Panc1 (cell line): ENCODE results near the gene ARHGEF17. TPM values are rescaled to one million over a fixed set of nuclear protein-coding genes. Genes with fewer than 3 reads are reported as not detected.

Experiments used
- ATAC-seq: fragments of 200-7000 bp; cut with Tn5 transposase; 2 replicates; pipeline ENCODE4 v1.9.1; 2020; ENCODE audit warnings: mild to moderate bottlenecking, moderate library complexity
- BruUV-seq: library from RNA; stranded (reverse); fragments of 400-500 nt; replicated peaks from 2 replicates; lab custom pipeline; 2021; lab: Mats Ljungman, UMichigan
- CTCF ChIA-PET: fragments of 300-600 bp; sonication (Branson Sonifier 250); formaldehyde crosslinking; loops from one replicate; lab custom pipeline; 2022; ENCODE audit warnings: antibody characterized with exemption; lab: Charles Lee
- POLR2A ChIA-PET: fragments of 300-600 bp; sonication (Branson Sonifier 250); formaldehyde crosslinking; loops from one replicate; lab custom pipeline; 2022; ENCODE audit warnings: antibody characterized with exemption; lab: Charles Lee
- DNase-seq: peaks from one replicate; pipeline ENCODE4 v3.0.0-alpha.2; 2010; ENCODE audit warnings: low read depth, low spot score
- H3K27ac ChIP-seq: 2 replicates; pipeline ENCODE4 v1.5.1; 2011; ENCODE audit warnings: mild to moderate bottlenecking, low read length, inconsistent platforms
- H3K27me3 ChIP-seq: fragments of 200-500 bp; sonication (Bioruptor generic); 2 replicates; pipeline ENCODE4 v1.6.0; 2014; ENCODE audit warnings: low read length, inconsistent platforms; ENCODE audit not compliant: control insufficient read depth, insufficient read depth
- H3K36me3 ChIP-seq: fragments of 200-500 bp; sonication (Bioruptor generic); 2 replicates; pipeline ENCODE4 v1.5.1; 2014; ENCODE audit warnings: inconsistent platforms, mild to moderate bottlenecking, low read length, moderate library complexity; ENCODE audit not compliant: control insufficient read depth, insufficient read depth
- H3K4me1 ChIP-seq: 2 replicates; pipeline ENCODE4 v1.5.1; 2011; ENCODE audit warnings: inconsistent platforms, mild to moderate bottlenecking, low read length, moderate library complexity; ENCODE audit not compliant: control insufficient read depth, insufficient read depth
- H3K4me3 ChIP-seq, 2 experiments: 2 replicates each; pipeline ENCODE4 v1.5.1; 2011 to 2012; ENCODE audit warnings: low read depth in 2 of 2, low read length in 2 of 2, mild to moderate bottlenecking in 2 of 2, inconsistent platforms in 1 of 2, moderate library complexity in 1 of 2
- H3K9me3 ChIP-seq: fragments of 200-500 bp; sonication (Bioruptor generic); 2 replicates; pipeline ENCODE4 v1.5.1; 2014; ENCODE audit warnings: low read depth, mild to moderate bottlenecking, inconsistent platforms, low read length, moderate library complexity; ENCODE audit not compliant: control insufficient read depth, insufficient read depth
- CTCF ChIP-seq: fragments of 450-650 bp; IDR thresholded peaks from 2 replicates; pipeline ENCODE4 v1.5.1; 2017; ENCODE audit warnings: mild to moderate bottlenecking
- POLR2AphosphoS5 ChIP-seq: IDR thresholded peaks from 2 replicates; pipeline ENCODE4 v1.6.1; 2012; ENCODE audit warnings: mild to moderate bottlenecking, low read depth, low read length, moderate library complexity
- REST ChIP-seq, 2 experiments: IDR thresholded peaks; 2 replicates each; pipeline ENCODE4 v1.6.1; 2011 to 2012; ENCODE audit warnings: low read depth in 2 of 2, control low read depth in 1 of 2, low read length in 1 of 2, mild to moderate bottlenecking in 1 of 2, moderate library complexity in 1 of 2; ENCODE audit not compliant: insufficient read depth in 1 of 2
- SIN3A ChIP-seq: IDR thresholded peaks from 2 replicates; pipeline ENCODE4 v1.6.1; 2012; ENCODE audit warnings: low read depth, mild to moderate bottlenecking, low read length, moderate library complexity, borderline replicate concordance; ENCODE audit not compliant: insufficient read depth
- TCF7L2 ChIP-seq: IDR thresholded peaks from 2 replicates; pipeline ENCODE4 v1.6.1; 2011; ENCODE audit warnings: mild to moderate bottlenecking, low read depth, low read length, inconsistent platforms
- in situ Hi-C: cut with HindIII; loops from 2 replicates; pipeline ENCODE4 v1.10.0; 2016; ENCODE audit warnings: low sequenced_read_pairs, low pct_unique_long_range_greater_than_20kb
- intact Hi-C: fragments of 100-400 bp; cut with micrococcal nuclease; formaldehyde crosslinking; loops from one replicate; pipeline ENCODE4 v1.10.0; 2022; ENCODE audit not compliant: unreplicated experiment
- total RNA-seq: library from RNA; stranded (reverse); gene quantifications from one replicate; pipeline ENCODE4 v1.2.1, GENCODE V29; 2021; ENCODE audit not compliant: unreplicated experiment

Gene ARHGEF17
- total RNA-seq, 1 experiment from 2014 or later: 43.2 TPM

DNA sequence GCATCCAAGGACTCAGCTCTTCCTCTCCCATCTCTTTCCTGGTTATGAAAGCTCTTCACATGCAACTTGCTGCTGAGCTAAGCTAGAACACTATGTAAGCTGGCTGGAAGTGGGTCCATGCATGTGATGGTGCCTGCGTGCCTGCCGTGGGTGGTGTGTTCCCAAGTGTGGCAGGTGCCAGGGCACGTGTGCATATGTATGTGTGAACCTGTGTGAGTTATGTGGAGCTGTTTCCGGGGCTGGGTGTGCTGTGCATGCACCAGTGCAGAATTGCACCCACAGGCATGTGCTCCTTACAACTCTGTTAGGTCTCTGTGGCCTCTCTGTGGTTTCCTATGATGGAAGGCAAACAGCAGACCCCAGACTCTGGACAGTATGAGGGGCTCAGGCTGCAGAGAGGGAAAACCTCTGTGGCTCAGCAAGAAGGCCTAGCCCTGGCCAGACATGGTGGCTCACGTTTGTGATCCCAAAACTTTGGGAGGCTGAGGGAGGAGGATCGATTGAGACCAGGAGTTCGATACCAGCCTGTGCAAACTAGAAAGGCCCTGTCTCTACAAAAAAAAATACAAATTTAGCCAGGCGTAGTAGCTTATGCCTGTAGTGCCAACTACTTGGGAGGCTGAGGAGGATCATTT lies 40.1 kb upstream of the ARHGEF17 start:
- H3K27me3 ChIP-seq: no peaks in the 10 kb centered on the region
- in situ Hi-C loops (no loop called here), intact Hi-C loops (no loop called here)
- ATAC-seq (no peak), DNase-seq (no peak)
- CTCF ChIA-PET: interaction anchor here (0.5 kb wide), 1 partner anchor 92 kb away, joined by 4 read pairs; no protein-coding TSS in a partner anchor
- H3K27ac ChIP-seq: no peak overlapping the region
- no peaks in the 10 kb centered on the region for H3K9me3 ChIP-seq
- BruUV-seq: no TSS peak
- TF ChIP-seq TCF7L2 (no peak), POLR2AphosphoS5 (no peak), REST (IDR thresholded peaks at IDR 0.05; ENCODE audit: insufficient read depth in 1 of 2, low read depth in 2 of 2, low read length in 1 of 2) (no peak), CTCF (no peak), SIN3A (no peak)
- H3K4me1 ChIP-seq: peaks cover 15% of the 10 kb centered on the region
- no peak overlapping the region for H3K4me3 ChIP-seq
- POLR2A ChIA-PET: no interaction called here
- H3K36me3 ChIP-seq: no peaks in the 10 kb centered on the region

- CTCF ChIA-PET: interaction anchor here (0.5 to 0.6 kb wide), 2 partner anchors 80 to 93 kb away, joined by 3 to 4 read pairs; no protein-coding TSS in a partner anchor
- no peak overlapping the region for H3K27ac ChIP-seq
- no peak for TF ChIP-seq TCF7L2
- no peak for TF ChIP-seq REST (IDR thresholded peaks at IDR 0.05; ENCODE audit: insufficient read depth in 1 of 2, low read depth in 2 of 2, low read length in 1 of 2)
- TF ChIP-seq SIN3A: no peak
- TF ChIP-seq CTCF: no peak
- no peak for TF ChIP-seq POLR2AphosphoS5
- peaks cover 15% of the 10 kb centered on the region for H3K4me1 ChIP-seq
- ATAC-seq (no peak), DNase-seq (no peak)
- H3K9me3 ChIP-seq: no peaks in the 10 kb centered on the region
- no peaks in the 10 kb centered on the region for H3K36me3 ChIP-seq
- intact Hi-C loops (no loop called here), in situ Hi-C loops (no loop called here)
- H3K4me3 ChIP-seq: no peak overlapping the region
- POLR2A ChIA-PET: no interaction called here
- no TSS peak for BruUV-seq
- no peaks in the 10 kb centered on the region for H3K27me3 ChIP-seq
These were observed 39.3 kb upstream of the ARHGEF17 start for GRCh38 chr11:73268671-73269271.
